Erythroblast (primary cell): ENCODE measurements around the gene CRIP1.

Source experiments
- GATA1 ChIP-seq: IDR thresholded peaks from 2 replicates; pipeline ENCODE4 v1.6.1; 2011; ENCODE audit warnings: low read depth, mild to moderate bottlenecking, control low read depth, low read length, moderate library complexity
- POLR2A ChIP-seq: IDR thresholded peaks from 2 replicates; pipeline ENCODE4 v1.6.1; 2011; ENCODE audit warnings: mild to moderate bottlenecking, low read length

- no peak for TF ChIP-seq POLR2A
- no peak for TF ChIP-seq GATA1
Observed at GRCh38 chr14:105500726-105501101, 14.0 kb downstream of the CRIP1 start.
